Duodenal mucosa (tissue), 2 donors: ENCODE measurements around the gene C21orf91.

Source experiments
- H3K27ac ChIP-seq: one replicate; pipeline ENCODE4 v1.7.0; 2013; ENCODE audit warnings: low read depth, low read length
- H3K27me3 ChIP-seq, 2 donors: one replicate each; pipeline ENCODE4 v1.7.0; 2013; ENCODE audit warnings: low read length in 2 of 2, control low read depth in 1 of 2; ENCODE audit not compliant: insufficient read depth in 2 of 2, control insufficient read depth in 1 of 2
- H3K36me3 ChIP-seq, 2 donors: one replicate each; pipeline ENCODE4 v1.7.0; 2013; ENCODE audit warnings: low read length in 2 of 2, control low read depth in 1 of 2; ENCODE audit not compliant: insufficient read depth in 2 of 2, control insufficient read depth in 1 of 2
- H3K4me1 ChIP-seq, 2 donors: one replicate each; pipeline ENCODE4 v1.7.0; 2013; ENCODE audit warnings: low read length in 2 of 2, control low read depth in 1 of 2; ENCODE audit not compliant: insufficient read depth in 2 of 2, control insufficient read depth in 1 of 2
- H3K4me3 ChIP-seq, 2 donors: one replicate each; pipeline ENCODE4 v1.7.0; 2013; ENCODE audit warnings: low read length in 2 of 2, low read depth in 1 of 2
- H3K9ac ChIP-seq, 2 donors: one replicate each; pipeline ENCODE4 v1.7.0; 2013; ENCODE audit warnings: low read length in 2 of 2, low read depth in 1 of 2
- H3K9me3 ChIP-seq, 2 donors: one replicate each; pipeline ENCODE4 v1.7.0; 2013; ENCODE audit warnings: low read length in 2 of 2, control low read depth in 1 of 2; ENCODE audit not compliant: control insufficient read depth in 1 of 2

Gene C21orf91

GRCh38 chr21:17759511-17760178 is 59.5 kb downstream of the C21orf91 start:
- no peak overlapping the region for H3K9ac ChIP-seq
- H3K4me3 ChIP-seq: no peak overlapping the region
- H3K36me3 ChIP-seq: no peaks in the 10 kb centered on the region
- H3K9me3 ChIP-seq: no peaks in the 10 kb centered on the region
- H3K27ac ChIP-seq: no peak overlapping the region
- no peaks in the 10 kb centered on the region for H3K4me1 ChIP-seq
- H3K27me3 ChIP-seq: no peaks in the 10 kb centered on the region

DNA sequence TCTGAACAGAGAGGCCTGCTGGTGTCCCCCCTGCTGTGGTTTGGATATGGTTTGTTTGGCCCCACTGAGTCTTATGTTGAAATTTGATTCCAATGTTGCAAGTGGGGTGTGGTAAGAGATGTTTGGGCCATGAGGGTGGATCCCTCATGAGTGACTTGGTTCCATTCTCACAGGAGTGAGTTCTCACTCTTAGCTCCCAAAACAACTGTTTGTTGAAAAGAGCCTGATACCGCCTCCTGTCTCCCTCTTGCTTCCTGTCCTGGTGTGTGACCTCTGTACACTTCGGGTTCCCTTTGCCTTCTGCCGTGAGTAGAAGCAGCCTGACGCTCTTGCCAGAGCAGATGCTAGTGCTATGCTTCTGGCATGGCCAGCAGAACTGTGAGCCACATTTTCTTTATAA is 60.5 kb downstream of the C21orf91 start:
- no peaks in the 10 kb centered on the region for H3K9me3 ChIP-seq
- H3K4me1 ChIP-seq: no peaks in the 10 kb centered on the region
- H3K27ac ChIP-seq: no peak overlapping the region
- H3K36me3 ChIP-seq: no peaks in the 10 kb centered on the region
- H3K9ac ChIP-seq: no peak overlapping the region
- H3K27me3 ChIP-seq: no peaks in the 10 kb centered on the region
- H3K4me3 ChIP-seq: no peak overlapping the region

DNA sequence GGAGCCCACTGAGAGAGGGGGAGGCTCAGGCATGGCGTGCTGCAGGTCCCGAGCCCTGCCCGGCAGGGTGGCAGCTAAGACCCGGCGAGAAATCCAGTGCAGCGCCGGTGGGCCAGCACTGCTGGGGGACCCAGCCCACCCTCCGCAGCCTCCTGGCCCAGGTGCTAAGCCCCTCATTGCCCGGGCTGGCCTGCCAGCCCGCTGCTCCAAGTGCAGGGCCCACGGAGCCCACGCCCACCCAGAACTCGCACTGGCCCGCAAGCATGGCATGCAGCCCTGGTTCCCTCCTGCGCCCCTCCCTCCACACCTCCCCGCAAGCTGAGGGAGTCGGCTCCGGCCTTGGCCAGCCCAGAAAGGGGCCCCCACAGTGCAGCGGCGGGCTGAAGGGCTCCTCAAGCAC is 61.5 kb downstream of the C21orf91 start:
- Histone ChIP-seq H3K4me3 (no peak overlapping the region), H3K4me1 (no peaks in the 10 kb centered on the region), H3K27ac (no peak overlapping the region), H3K36me3 (no peaks in the 10 kb centered on the region), H3K9ac (no peak overlapping the region), H3K27me3 (no peaks in the 10 kb centered on the region), H3K9me3 (no peaks in the 10 kb centered on the region)

GRCh38 chr21:17753736-17754135 is 65.4 kb downstream of the C21orf91 start:
- no peak overlapping the region for H3K27ac ChIP-seq
- H3K9ac ChIP-seq: no peak overlapping the region
- no peaks in the 10 kb centered on the region for H3K27me3 ChIP-seq
- H3K4me3 ChIP-seq: no peak overlapping the region
- H3K4me1 ChIP-seq: no peaks in the 10 kb centered on the region
- H3K9me3 ChIP-seq: no peaks in the 10 kb centered on the region
- H3K36me3 ChIP-seq: no peaks in the 10 kb centered on the region

DNA sequence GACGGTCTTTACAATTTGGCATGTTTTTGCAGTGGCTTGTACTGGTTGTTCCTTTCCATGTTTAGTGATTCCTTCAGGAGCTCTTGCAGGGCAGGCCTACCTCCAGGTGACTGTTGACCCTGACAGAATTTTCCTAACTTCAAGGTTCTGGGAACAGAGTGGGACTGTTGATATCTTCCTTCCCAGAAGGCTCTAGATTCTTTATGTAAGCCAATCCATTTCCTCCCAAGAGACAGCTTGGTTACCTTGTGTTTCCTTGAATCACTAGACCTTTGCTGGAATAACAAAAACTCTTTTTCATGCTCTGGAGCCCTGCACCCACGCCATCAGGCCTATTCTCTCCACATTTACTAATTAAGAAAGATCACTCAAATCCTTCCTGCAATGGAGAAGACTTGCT is 67.0 kb downstream of the C21orf91 start:
- H3K27ac ChIP-seq: no peak overlapping the region
- no peaks in the 10 kb centered on the region for H3K4me1 ChIP-seq
- no peaks in the 10 kb centered on the region for H3K36me3 ChIP-seq

GRCh38 chr21:17746920-17747319 is 72.2 kb downstream of the C21orf91 start:
- Histone ChIP-seq H3K36me3 (no peaks in the 10 kb centered on the region), H3K27ac (no peak overlapping the region), H3K4me3 (no peak overlapping the region), H3K27me3 (no peaks in the 10 kb centered on the region), H3K4me1 (no peaks in the 10 kb centered on the region), H3K9me3 (peaks cover 0 to 5% of the 10 kb centered on the region in 2 donors), H3K9ac (no peak overlapping the region)

More for the DNA sequence above, 67.0 kb downstream of the C21orf91 start:
- Histone ChIP-seq H3K9me3 (no peaks in the 10 kb centered on the region), H3K27me3 (no peaks in the 10 kb centered on the region), H3K9ac (no peak overlapping the region), H3K4me3 (no peak overlapping the region)

DNA sequence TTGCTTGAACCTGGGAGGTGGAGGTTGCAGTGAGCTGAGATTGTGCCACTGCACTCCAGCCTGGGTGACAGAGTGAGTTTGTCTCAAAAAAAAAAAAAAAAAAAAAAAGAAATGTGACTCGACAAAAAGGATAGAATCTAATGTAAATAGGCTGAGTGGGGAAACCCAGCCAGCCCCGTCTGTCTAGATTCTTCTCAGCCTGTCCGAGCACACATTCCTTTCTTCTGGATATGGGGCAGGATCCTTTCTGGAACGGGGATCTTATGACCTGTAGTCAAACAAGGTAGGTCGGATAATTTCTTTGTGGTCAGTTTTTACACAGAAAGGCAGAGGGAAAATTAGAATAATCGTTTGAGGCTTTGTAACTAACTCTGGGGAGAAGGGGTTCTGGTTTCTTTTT is 74.1 kb downstream of the C21orf91 start:
- Histone ChIP-seq H3K36me3 (no peaks in the 10 kb centered on the region), H3K4me3 (no peak overlapping the region), H3K27me3 (no peaks in the 10 kb centered on the region), H3K9ac (no peak overlapping the region), H3K9me3 (peaks cover 0 to 5% of the 10 kb centered on the region in 2 donors), H3K4me1 (no peaks in the 10 kb centered on the region), H3K27ac (no peak overlapping the region)

DNA sequence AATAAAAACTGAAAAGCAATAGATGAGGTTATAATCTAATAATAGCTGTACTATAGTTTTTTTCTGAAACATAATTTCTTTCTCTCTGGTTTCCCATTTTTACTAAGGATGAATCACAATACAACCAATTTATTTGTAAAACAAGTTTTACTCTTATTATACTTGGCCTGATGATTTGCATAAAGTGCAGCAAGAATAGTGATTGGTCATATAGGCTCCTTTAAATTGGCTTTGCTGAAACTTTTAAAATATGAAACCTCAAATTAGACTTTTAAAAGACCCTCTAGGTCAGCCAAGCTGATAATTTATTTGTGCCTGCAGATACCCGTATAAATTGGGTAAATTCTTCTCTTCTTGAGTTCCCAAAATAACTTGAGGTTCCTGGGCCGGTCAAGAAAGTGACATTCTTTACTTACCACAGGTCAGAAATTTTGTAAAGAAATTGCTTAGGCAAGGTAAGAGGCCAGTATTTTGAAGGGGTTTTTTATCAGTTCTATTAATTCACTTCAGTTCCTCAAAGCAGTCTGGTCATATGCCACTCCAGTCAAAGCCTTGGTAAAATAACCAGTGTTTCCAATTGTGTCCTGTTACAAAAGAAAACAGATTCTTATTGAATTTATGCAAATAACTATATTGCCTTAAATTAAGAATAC is 76.1 kb downstream of the C21orf91 start:
- H3K4me1 ChIP-seq: no peaks in the 10 kb centered on the region
- H3K9ac ChIP-seq: no peak overlapping the region
- no peaks in the 10 kb centered on the region for H3K36me3 ChIP-seq
- no peak overlapping the region for H3K4me3 ChIP-seq
- H3K9me3 ChIP-seq: peaks cover 0 to 5% of the 10 kb centered on the region in 2 donors
- no peak overlapping the region for H3K27ac ChIP-seq
- no peaks in the 10 kb centered on the region for H3K27me3 ChIP-seq

GRCh38 chr21:17742181-17742580 is 77.0 kb downstream of the C21orf91 start:
- Histone ChIP-seq H3K36me3 (no peaks in the 10 kb centered on the region), H3K4me1 (no peaks in the 10 kb centered on the region), H3K9me3 (peaks cover 0 to 5% of the 10 kb centered on the region in 2 donors), H3K27ac (no peak overlapping the region), H3K9ac (no peak overlapping the region), H3K4me3 (no peak overlapping the region), H3K27me3 (no peaks in the 10 kb centered on the region)
